SK-N-SH (cell line): ENCODE results near the gene SLC6A3. TPM values are rescaled to one million over a fixed set of nuclear protein-coding genes. Genes with fewer than 3 reads are reported as not detected.
A peak's percentile ranks its signal among the peaks of the same experiment; 100 is the strongest.

Experiments
- CTCF ChIA-PET: fragments of 300-600, 350-600 bp; formaldehyde crosslinking; extraction: SDS; loops from one replicate; lab custom pipeline; 2021; lab: Yijun Ruan, JAX
- POLR2A ChIA-PET: fragments of 350-600 bp; sonication (Branson Sonifier 250); formaldehyde crosslinking; extraction: SDS; loops from one replicate; lab custom pipeline; 2020; ENCODE audit warnings: antibody characterized with exemption, inconsistent platforms; lab: Yijun Ruan, JAX
- DNase-seq: peaks from one replicate; pipeline ENCODE4 v3.0.0; 2012
- H2AFZ ChIP-seq: fragments of 200-600 bp; sonication (generic); 2 replicates; pipeline ENCODE4 v1.8.1; 2016; ENCODE audit warnings: antibody characterized with exemption, mild to moderate bottlenecking, low read depth
- H3F3A ChIP-seq: fragments of 200-600 bp; sonication (generic); replicated peaks from 2 replicates; pipeline ENCODE3; 2016; ENCODE audit warnings: antibody characterized with exemption, mild to moderate bottlenecking; ENCODE audit not compliant: insufficient read depth
- H3K27ac ChIP-seq, 2 experiments: fragments of 200-500 bp in 1 of 2; fragments of 200-600 bp in 1 of 2; sonication (Bioruptor generic) in 1 of 2; sonication (generic), shearing (Covaris generic) in 1 of 2; 2 replicates each; pipeline versions ENCODE4 v1.5.1 to v1.6.1; 2014 to 2016; ENCODE audit warnings: low read depth in 2 of 2, inconsistent platforms in 1 of 2, low read length in 1 of 2, mild to moderate bottlenecking in 1 of 2, mixed read lengths in 1 of 2
- H3K27me3 ChIP-seq: fragments of 200-600 bp; sonication (generic), shearing (Covaris generic); 2 replicates; pipeline ENCODE4 v1.6.1; 2016; ENCODE audit warnings: mixed run types; ENCODE audit not compliant: insufficient read depth
- H3K36me3 ChIP-seq, 2 experiments: fragments of 200-500 bp in 1 of 2; fragments of 200-600 bp in 1 of 2; sonication (Bioruptor generic) in 1 of 2; sonication (generic) in 1 of 2; replicated peaks in 1 of 2; 2 replicates each; pipeline versions ENCODE3 to v1.5.1; 2014 to 2016; ENCODE audit warnings: low read length in 1 of 2, mild to moderate bottlenecking in 1 of 2; ENCODE audit not compliant: insufficient read depth in 2 of 2, control insufficient read depth in 1 of 2
- H3K4me1 ChIP-seq, 2 experiments: fragments of 200-500 bp in 1 of 2; fragments of 200-600 bp in 1 of 2; sonication (Bioruptor generic) in 1 of 2; sonication (generic), shearing (Covaris generic) in 1 of 2; 2 replicates each; pipeline versions ENCODE4 v1.5.1 to v1.6.1; 2014 to 2016; ENCODE audit warnings: low read depth in 1 of 2, low read length in 1 of 2, mixed run types in 1 of 2; ENCODE audit not compliant: insufficient read depth in 2 of 2, control insufficient read depth in 1 of 2
- H3K4me2 ChIP-seq: fragments of 200-600 bp; sonication (generic), shearing (Covaris generic); 2 replicates; pipeline ENCODE4 v1.6.1; 2017; ENCODE audit warnings: mixed run types
- H3K4me3 ChIP-seq, 2 experiments: fragments of 200-500 bp in 1 of 2; fragments of 200-600 bp in 1 of 2; sonication (Bioruptor generic) in 1 of 2; sonication (generic), shearing (Covaris generic) in 1 of 2; 2 replicates each; pipeline versions ENCODE4 v1.5.1 to v1.8.1; 2014 to 2016; ENCODE audit warnings: low read depth in 2 of 2, inconsistent platforms in 1 of 2, low read length in 1 of 2, mild to moderate bottlenecking in 1 of 2, mixed read lengths in 1 of 2, moderate library complexity in 1 of 2
- H3K79me2 ChIP-seq: fragments of 200-600 bp; sonication (generic); 2 replicates; pipeline ENCODE4 v1.8.1; 2017; ENCODE audit warnings: mild to moderate bottlenecking; ENCODE audit not compliant: insufficient read depth
- H3K9ac ChIP-seq: fragments of 200-600 bp; sonication (generic); 2 replicates; pipeline ENCODE4 v1.6.1; 2017; ENCODE audit warnings: mixed run types
- H3K9me2 ChIP-seq: fragments of 200-600 bp; sonication (generic); 2 replicates; pipeline ENCODE4 v1.6.1; 2017; ENCODE audit warnings: mixed run types
- H3K9me3 ChIP-seq: fragments of 200-600 bp; sonication (generic); 2 replicates; pipeline ENCODE4 v1.6.1; 2017; ENCODE audit warnings: mixed run types, mild to moderate bottlenecking, moderate library complexity
- H4K20me1 ChIP-seq: fragments of 200-600 bp; sonication (generic); 2 replicates; pipeline ENCODE4 v1.6.1; 2017; ENCODE audit warnings: mild to moderate bottlenecking, mixed run types; ENCODE audit not compliant: insufficient read depth
- CHD2 ChIP-seq: fragments of 150-350 bp; IDR thresholded peaks from 2 replicates; pipeline ENCODE4 v1.6.1; 2018; ENCODE audit warnings: low read length; ENCODE audit not compliant: partially characterized antibody
- GABPA ChIP-seq: IDR thresholded peaks from 2 replicates; pipeline ENCODE4 v1.4.0; 2012; ENCODE audit warnings: low read depth, mild to moderate bottlenecking
- MXI1 ChIP-seq: IDR thresholded peaks from 2 replicates; pipeline ENCODE4 v1.6.1; 2012; ENCODE audit warnings: mild to moderate bottlenecking, low read depth, low read length, improper control_type of control experiment
- NRF1 ChIP-seq: IDR thresholded peaks from 2 replicates; pipeline ENCODE4 v1.6.1; 2012; ENCODE audit warnings: low read depth, mild to moderate bottlenecking, low read length
- POLR2AphosphoS5 ChIP-seq: IDR thresholded peaks from 2 replicates; pipeline ENCODE4 v1.6.1; 2012; ENCODE audit warnings: low read depth, low read length
- RAD21 ChIP-seq: IDR thresholded peaks from 2 replicates; pipeline ENCODE4 v1.6.1; 2012; ENCODE audit warnings: mild to moderate bottlenecking, low read length
- RCOR1 ChIP-seq: fragments of 150-350 bp; IDR thresholded peaks from 2 replicates; pipeline ENCODE4 v1.6.1; 2017; ENCODE audit warnings: antibody characterized with exemption, low read length
- SIN3A ChIP-seq: IDR thresholded peaks from 2 replicates; pipeline ENCODE4 v1.6.1; 2012; ENCODE audit warnings: low read depth, mild to moderate bottlenecking, low read length, moderate library complexity, borderline replicate concordance
- WGBS: methylation state at CpG from one replicate; pipeline ENCODE4 v1.1.6; 2017; ENCODE audit warnings: low lambda C conversion rate; 5-methylcytosine and 5-hydroxymethylcytosine counted together
- polyA plus RNA-seq, 3 experiments: library from polyadenylated mRNA; depleted of rRNA; stranded (reverse); fragments of >200 nt; gene quantifications; 2 replicates each; pipeline ENCODE4 v1.2.3, GENCODE V29; 2012
- TF ChIP-seq, protein P1 (sequence below): fragments of 200-600 bp; sonication (generic); IDR thresholded peaks from 2 replicates; pipeline ENCODE4 v1.6.1; 2017; ENCODE audit warnings: antibody characterized with exemption, mild to moderate bottlenecking, moderate library complexity

The SLC6A3 gene
- polyA plus RNA-seq, 1 of the 3 experiments (the other 2 are of a cell fraction) = not detected

DNA sequence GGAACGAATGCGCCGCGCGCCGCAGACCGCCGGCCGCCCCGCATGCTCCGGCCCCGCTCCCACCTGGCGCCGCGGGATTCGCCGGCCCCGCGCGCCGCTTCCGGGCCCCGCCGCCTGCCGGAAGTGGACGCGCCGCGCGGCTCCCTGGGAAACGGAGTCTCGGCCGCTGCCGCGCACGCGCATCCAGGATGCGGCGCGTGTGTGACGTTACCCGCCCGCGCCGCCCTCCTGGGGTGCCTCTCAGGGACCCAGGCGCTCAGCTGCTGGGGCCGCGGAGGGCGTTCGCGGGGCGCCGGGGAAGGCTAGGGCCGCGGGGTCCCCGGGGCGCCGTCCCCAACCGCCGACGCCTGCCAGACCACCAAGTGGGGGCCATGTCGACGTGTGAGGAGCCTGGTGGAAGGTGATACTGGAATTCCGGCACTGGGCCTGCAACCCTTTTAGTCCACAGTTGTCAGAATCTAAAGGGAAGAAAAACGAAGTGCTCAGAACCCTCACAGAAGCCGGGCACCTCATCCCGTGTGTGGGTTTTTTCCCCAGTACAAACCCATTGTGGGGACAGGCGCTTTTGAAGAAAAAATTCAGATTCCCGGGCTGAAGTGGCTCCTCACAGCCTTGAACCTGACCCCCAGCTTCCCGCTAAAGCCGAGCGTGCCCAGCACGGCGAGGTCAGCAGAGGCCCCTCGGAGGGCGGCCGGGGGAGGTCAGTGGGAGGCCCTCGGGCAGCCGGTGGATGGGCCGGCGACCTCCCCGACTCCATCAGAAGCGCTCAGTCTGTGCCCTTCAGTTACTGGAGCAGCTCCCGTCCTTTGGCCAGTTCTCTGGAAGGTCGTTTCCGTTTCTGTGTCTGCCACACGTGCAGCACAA is 100.0 kb downstream of the SLC6A3 start, which contains the start of gene CLPTM1L (continued):
- TF ChIP-seq, protein P1, sequence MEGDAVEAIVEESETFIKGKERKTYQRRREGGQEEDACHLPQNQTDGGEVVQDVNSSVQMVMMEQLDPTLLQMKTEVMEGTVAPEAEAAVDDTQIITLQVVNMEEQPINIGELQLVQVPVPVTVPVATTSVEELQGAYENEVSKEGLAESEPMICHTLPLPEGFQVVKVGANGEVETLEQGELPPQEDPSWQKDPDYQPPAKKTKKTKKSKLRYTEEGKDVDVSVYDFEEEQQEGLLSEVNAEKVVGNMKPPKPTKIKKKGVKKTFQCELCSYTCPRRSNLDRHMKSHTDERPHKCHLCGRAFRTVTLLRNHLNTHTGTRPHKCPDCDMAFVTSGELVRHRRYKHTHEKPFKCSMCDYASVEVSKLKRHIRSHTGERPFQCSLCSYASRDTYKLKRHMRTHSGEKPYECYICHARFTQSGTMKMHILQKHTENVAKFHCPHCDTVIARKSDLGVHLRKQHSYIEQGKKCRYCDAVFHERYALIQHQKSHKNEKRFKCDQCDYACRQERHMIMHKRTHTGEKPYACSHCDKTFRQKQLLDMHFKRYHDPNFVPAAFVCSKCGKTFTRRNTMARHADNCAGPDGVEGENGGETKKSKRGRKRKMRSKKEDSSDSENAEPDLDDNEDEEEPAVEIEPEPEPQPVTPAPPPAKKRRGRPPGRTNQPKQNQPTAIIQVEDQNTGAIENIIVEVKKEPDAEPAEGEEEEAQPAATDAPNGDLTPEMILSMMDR = no peak
- 0 out of 2 replicates have a peak, but pooled peaks have one; percentile 18 for TF ChIP-seq SIN3A
- TF ChIP-seq RCOR1 = no peak
- TF ChIP-seq POLR2AphosphoS5 = peak; percentile 62; the same call in 1 of the 2 replicates
- peak; percentile 90 for TF ChIP-seq NRF1
- peak; percentile 69 for TF ChIP-seq CHD2
- TF ChIP-seq GABPA = peak; percentile 81

GRCh38 chr5:1343931-1344901 is 101.0 kb downstream of the SLC6A3 start:
- Histone ChIP-seq H3K79me2 (peaks cover 46% of the 10 kb centered on the region), H3K36me3 (peaks cover 12 to 31% of the 10 kb centered on the region in 2 experiments), H3F3A (no peaks in the 10 kb centered on the region), H3K4me1 (peaks cover 0 to 18% of the 10 kb centered on the region in 2 experiments; a peak in 2 of 4 replicates), H3K27ac (peak overlapping the region in 1 of 2 experiments; percentile 64; a peak in 1 of 4 replicates), H2AFZ (0 out of 2 replicates have a peak overlapping the region, but pooled peaks have one; percentile 24), H3K4me2 (peak overlapping the region; percentile 76), H3K4me3 (peak overlapping the region; percentile 76 to 98), H3K9ac (peak overlapping the region; percentile 46; the same call in 1 of the 2 replicates), H3K9me3 (no peaks in the 10 kb centered on the region), H4K20me1 (no peaks in the 10 kb centered on the region; the same call in 1 of the 2 replicates), H3K9me2 (no peaks in the 10 kb centered on the region), H3K27me3 (no peaks in the 10 kb centered on the region)
- WGBS = 16% methylated on average over 17 of the region's 61 CpGs
- ChIA-PET CTCF (interaction anchor here (0.8 to 1.5 kb wide), 4 partner anchors 14 to 301 kb away, joined by 3 to 5 read pairs (median 4); no protein-coding TSS in a partner anchor), POLR2A (interaction anchor here (0.7 to 1.2 kb wide), 2 partner anchors 42 to 124 kb away, joined by 3 read pairs; no protein-coding TSS in a partner anchor)
- DNase-seq = peak; percentile 66
- TF ChIP-seq RAD21 = no peak
- no peak for TF ChIP-seq GABPA
- peak; percentile 38; the same call in 1 of the 2 replicates for TF ChIP-seq MXI1
